HEK293 (cell line): ENCODE measurements around the gene TPRA1.

ENCODE experiments used
- CTCF ChIA-PET: fragments of 350-600 bp; formaldehyde crosslinking; extraction: SDS; loops from one replicate; lab custom pipeline; 2021; ENCODE audit warnings: antibody characterized with exemption; lab: Yijun Ruan, JAX
- POLR2A ChIA-PET: fragments of 300-600 bp; formaldehyde crosslinking; extraction: SDS; loops from one replicate; lab custom pipeline; 2020; ENCODE audit warnings: antibody characterized with exemption, inconsistent platforms; lab: Yijun Ruan, JAX
- H3K27ac ChIP-seq: fragments of 200-500 bp; sonication (Bioruptor generic); 2 replicates; pipeline ENCODE4 v1.5.1; 2014; ENCODE audit warnings: low read depth, low read length, control low read depth, inconsistent platforms; ENCODE audit errors: extremely low read depth
- H3K36me3 ChIP-seq, 2 experiments: fragments of 200-500 bp in 1 of 2; sonication (Bioruptor generic) in 1 of 2; 1 replicate in 1 of 2; 2 replicates in 1 of 2; pipeline ENCODE4 v1.5.1; 2014 to 2017; ENCODE audit warnings: inconsistent platforms in 2 of 2, low read length in 2 of 2; ENCODE audit not compliant: control insufficient read depth in 2 of 2, insufficient read depth in 1 of 2
- H3K4me1 ChIP-seq: fragments of 200-500 bp; sonication (Bioruptor generic); 2 replicates; pipeline ENCODE4 v1.5.1; 2014; ENCODE audit warnings: mild to moderate bottlenecking, low read length, inconsistent platforms; ENCODE audit not compliant: control insufficient read depth, insufficient read depth
- H3K4me3 ChIP-seq: 2 replicates; pipeline ENCODE4 v1.5.1; 2011; ENCODE audit warnings: low read depth, mild to moderate bottlenecking, control low read depth, low read length, moderate library complexity
- H3K9me3 ChIP-seq: fragments of 200-500 bp; sonication (Bioruptor generic); 2 replicates; pipeline ENCODE4 v1.5.1; 2014; ENCODE audit warnings: low read depth, low read length, inconsistent platforms; ENCODE audit not compliant: control insufficient read depth, insufficient read depth
- ATF2 ChIP-seq: fragments of 450-650 bp; formaldehyde crosslinking; IDR thresholded peaks from 2 replicates; pipeline ENCODE4 v1.5.1; 2016; ENCODE audit warnings: missing biosample characterization, missing genetic modification characterization, low read depth
- BCL6B ChIP-seq: fragments of 450-650 bp; formaldehyde crosslinking; IDR thresholded peaks from 2 replicates; pipeline ENCODE4 v1.5.1; 2017; ENCODE audit warnings: missing biosample characterization, missing genetic modification characterization
- GLIS1 ChIP-seq: fragments of 450-650 bp; formaldehyde crosslinking; IDR thresholded peaks from 2 replicates; pipeline ENCODE4 v1.5.1; 2016; ENCODE audit warnings: missing biosample characterization, missing genetic modification characterization
- ZBTB49 ChIP-seq: fragments of 450-650 bp; formaldehyde crosslinking; IDR thresholded peaks from 2 replicates; pipeline ENCODE4 v1.5.1; 2016; ENCODE audit warnings: missing biosample characterization, missing genetic modification characterization, low read depth
- ZBTB7A ChIP-seq: fragments of 450-650 bp; formaldehyde crosslinking; IDR thresholded peaks from 2 replicates; pipeline ENCODE4 v1.5.1; 2016; ENCODE audit warnings: low read depth, missing biosample characterization, missing genetic modification characterization
- ZNF114 ChIP-seq: fragments of 450-650 bp; formaldehyde crosslinking; IDR thresholded peaks from 2 replicates; pipeline ENCODE4 v1.5.0; 2017; ENCODE audit warnings: missing biosample characterization, missing genetic modification characterization
- ZNF148 ChIP-seq: fragments of 450-650 bp; formaldehyde crosslinking; IDR thresholded peaks from 2 replicates; pipeline ENCODE4 v1.5.0; 2017; ENCODE audit warnings: missing biosample characterization, missing genetic modification characterization, borderline replicate concordance
- ZNF266 ChIP-seq: fragments of 450-650 bp; formaldehyde crosslinking; IDR thresholded peaks from 2 replicates; pipeline ENCODE4 v1.5.1; 2016; ENCODE audit warnings: missing biosample characterization, missing genetic modification characterization, low read depth
- ZNF274 ChIP-seq, 2 experiments: fragments of 200-500 bp in 1 of 2; fragments of 450-650 bp in 1 of 2; sonication (Bioruptor generic) in 1 of 2; formaldehyde crosslinking in 1 of 2; IDR thresholded peaks; 2 replicates each; pipeline versions ENCODE4 v1.5.1 to v1.6.1; 2014 to 2016; ENCODE audit warnings: borderline replicate concordance in 1 of 2, inconsistent platforms in 1 of 2, low read length in 1 of 2, missing biosample characterization in 1 of 2, missing genetic modification characterization in 1 of 2
- ZNF311 ChIP-seq: fragments of 450-650 bp; formaldehyde crosslinking; IDR thresholded peaks from 2 replicates; pipeline ENCODE4 v1.5.1; 2017; ENCODE audit warnings: missing biosample characterization, missing genetic modification characterization, borderline replicate concordance
- ZSCAN16 ChIP-seq: fragments of 450-650 bp; formaldehyde crosslinking; IDR thresholded peaks from 2 replicates; pipeline ENCODE4 v1.5.1; 2016; ENCODE audit warnings: missing biosample characterization, missing genetic modification characterization
- TF ChIP-seq, protein P1 (sequence below): fragments of 450-650 bp; IDR thresholded peaks from 2 replicates; pipeline ENCODE4 v1.5.1; 2018; ENCODE audit warnings: missing biosample characterization, mild to moderate bottlenecking, missing genetic modification characterization
- TF ChIP-seq, protein P2 (sequence below): fragments of 450-650 bp; formaldehyde crosslinking; conservative IDR thresholded peaks from 2 replicates; pipeline ENCODE4 v1.5.1; 2016; ENCODE audit warnings: low read depth, missing biosample characterization, missing genetic modification characterization
- TF ChIP-seq, protein P3 (sequence below): sonication (generic); formaldehyde crosslinking; IDR thresholded peaks from 2 replicates; pipeline ENCODE4 v1.8.1; 2022; ENCODE audit warnings: mild to moderate bottlenecking, moderate library complexity, missing genetic modification reagents

The TPRA1 gene

DNA sequence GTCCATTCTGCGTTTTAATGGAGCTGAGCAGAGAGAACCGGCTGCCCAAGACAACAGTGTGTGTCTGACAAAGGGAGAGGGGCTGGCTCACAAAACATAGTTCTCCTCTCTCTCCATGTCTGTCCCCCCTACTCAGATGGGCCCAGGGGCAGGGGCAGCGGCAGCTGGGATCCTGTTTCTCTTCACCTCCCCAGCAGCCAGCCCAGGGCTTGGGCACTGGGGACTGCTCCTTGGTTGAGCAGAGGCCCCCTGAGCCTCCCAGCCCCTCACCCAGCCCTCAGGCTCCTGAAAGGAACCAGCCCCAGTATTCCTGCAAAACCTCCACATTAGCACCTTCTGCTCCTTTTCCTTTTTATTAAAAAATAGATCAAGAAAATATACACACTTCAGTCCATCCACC, 17.8 kb downstream of the TPRA1 start:
- H3K27ac ChIP-seq: no peak overlapping the region
- peaks cover 0 to 64% of the 10 kb centered on the region in 2 experiments; a peak in 1 of 3 replicates for H3K36me3 ChIP-seq
- CTCF ChIA-PET: interaction anchor here (0.8 kb wide), 1 partner anchor 12 kb away, joined by 3 read pairs; no protein-coding TSS in a partner anchor
- TF ChIP-seq ZSCAN16 (no peak), ZBTB7A (tag by site-specific recombination) (no peak), ZNF311 (tag by site-specific recombination) (no peak), ZNF114 (no peak), GLIS1 (tag by site-specific recombination) (no peak), BCL6B (tag by site-specific recombination) (no peak), ATF2 (no peak), ZNF148 (no peak), ZNF266 (no peak), ZBTB49 (no peak), ZNF274 (IDR thresholded peaks at IDR 0.05; ENCODE audit: low read length) (no peak), ZNF274 (tag by site-specific recombination; IDR thresholded peaks at IDR 0.05; ENCODE audit: borderline replicate concordance) (no peak)
- TF ChIP-seq, protein P1, sequence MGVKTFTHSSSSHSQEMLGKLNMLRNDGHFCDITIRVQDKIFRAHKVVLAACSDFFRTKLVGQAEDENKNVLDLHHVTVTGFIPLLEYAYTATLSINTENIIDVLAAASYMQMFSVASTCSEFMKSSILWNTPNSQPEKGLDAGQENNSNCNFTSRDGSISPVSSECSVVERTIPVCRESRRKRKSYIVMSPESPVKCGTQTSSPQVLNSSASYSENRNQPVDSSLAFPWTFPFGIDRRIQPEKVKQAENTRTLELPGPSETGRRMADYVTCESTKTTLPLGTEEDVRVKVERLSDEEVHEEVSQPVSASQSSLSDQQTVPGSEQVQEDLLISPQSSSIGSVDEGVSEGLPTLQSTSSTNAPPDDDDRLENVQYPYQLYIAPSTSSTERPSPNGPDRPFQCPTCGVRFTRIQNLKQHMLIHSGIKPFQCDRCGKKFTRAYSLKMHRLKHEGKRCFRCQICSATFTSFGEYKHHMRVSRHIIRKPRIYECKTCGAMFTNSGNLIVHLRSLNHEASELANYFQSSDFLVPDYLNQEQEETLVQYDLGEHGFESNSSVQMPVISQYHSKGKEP (tag by site-specific recombination): no peak
- TF ChIP-seq, protein P2, sequence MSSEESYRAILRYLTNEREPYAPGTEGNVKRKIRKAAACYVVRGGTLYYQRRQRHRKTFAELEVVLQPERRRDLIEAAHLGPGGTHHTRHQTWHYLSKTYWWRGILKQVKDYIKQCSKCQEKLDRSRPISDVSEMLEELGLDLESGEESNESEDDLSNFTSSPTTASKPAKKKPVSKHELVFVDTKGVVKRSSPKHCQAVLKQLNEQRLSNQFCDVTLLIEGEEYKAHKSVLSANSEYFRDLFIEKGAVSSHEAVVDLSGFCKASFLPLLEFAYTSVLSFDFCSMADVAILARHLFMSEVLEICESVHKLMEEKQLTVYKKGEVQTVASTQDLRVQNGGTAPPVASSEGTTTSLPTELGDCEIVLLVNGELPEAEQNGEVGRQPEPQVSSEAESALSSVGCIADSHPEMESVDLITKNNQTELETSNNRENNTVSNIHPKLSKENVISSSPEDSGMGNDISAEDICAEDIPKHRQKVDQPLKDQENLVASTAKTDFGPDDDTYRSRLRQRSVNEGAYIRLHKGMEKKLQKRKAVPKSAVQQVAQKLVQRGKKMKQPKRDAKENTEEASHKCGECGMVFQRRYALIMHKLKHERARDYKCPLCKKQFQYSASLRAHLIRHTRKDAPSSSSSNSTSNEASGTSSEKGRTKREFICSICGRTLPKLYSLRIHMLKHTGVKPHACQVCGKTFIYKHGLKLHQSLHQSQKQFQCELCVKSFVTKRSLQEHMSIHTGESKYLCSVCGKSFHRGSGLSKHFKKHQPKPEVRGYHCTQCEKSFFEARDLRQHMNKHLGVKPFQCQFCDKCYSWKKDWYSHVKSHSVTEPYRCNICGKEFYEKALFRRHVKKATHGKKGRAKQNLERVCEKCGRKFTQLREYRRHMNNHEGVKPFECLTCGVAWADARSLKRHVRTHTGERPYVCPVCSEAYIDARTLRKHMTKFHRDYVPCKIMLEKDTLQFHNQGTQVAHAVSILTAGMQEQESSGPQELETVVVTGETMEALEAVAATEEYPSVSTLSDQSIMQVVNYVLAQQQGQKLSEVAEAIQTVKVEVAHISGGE (tag by site-specific recombination): no peak
- TF ChIP-seq, protein P3, sequence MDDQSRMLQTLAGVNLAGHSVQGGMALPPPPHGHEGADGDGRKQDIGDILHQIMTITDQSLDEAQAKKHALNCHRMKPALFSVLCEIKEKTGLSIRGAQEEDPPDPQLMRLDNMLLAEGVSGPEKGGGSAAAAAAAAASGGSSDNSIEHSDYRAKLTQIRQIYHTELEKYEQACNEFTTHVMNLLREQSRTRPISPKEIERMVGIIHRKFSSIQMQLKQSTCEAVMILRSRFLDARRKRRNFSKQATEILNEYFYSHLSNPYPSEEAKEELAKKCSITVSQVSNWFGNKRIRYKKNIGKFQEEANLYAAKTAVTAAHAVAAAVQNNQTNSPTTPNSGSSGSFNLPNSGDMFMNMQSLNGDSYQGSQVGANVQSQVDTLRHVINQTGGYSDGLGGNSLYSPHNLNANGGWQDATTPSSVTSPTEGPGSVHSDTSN: no peak
- H3K4me1 ChIP-seq: no peaks in the 10 kb centered on the region
- POLR2A ChIA-PET: no interaction called here
- H3K9me3 ChIP-seq: no peaks in the 10 kb centered on the region
- no peak overlapping the region for H3K4me3 ChIP-seq
